B cell (primary cell): Measurements from ENCODE around the gene SRP14.

Source experiments
- CTCF ChIP-seq: fragments of 200-600 bp; IDR thresholded peaks from one replicate; pipeline ENCODE4 v1.8.0; 2022; ENCODE audit warnings: antibody characterized with exemption, mild to moderate bottlenecking
- EZH2 ChIP-seq: IDR thresholded peaks from 2 replicates; pipeline ENCODE4 v1.6.1; 2012; ENCODE audit warnings: borderline replicate concordance, low read depth, mild to moderate bottlenecking, moderate library complexity, low read length; ENCODE audit not compliant: insufficient read depth, poor library complexity, severe bottlenecking

- no peak for TF ChIP-seq CTCF
- TF ChIP-seq EZH2 = no peak
Measured at GRCh38 chr15:40054605-40054854, 15.5 kb upstream of the SRP14 start.
